ENCODE measurements around the gene SGO1.

Gene SGO1

GRCh38 chr3:20161714-20162113 lies 24.3 kb downstream of the SGO1 start:
- H3K9me3 ChIP-seq (replicated peaks in 1 of 11), result no peaks in the 10 kb centered on the region
- H4K20me1 ChIP-seq, result no peaks in the 10 kb centered on the region
- H3K27me3 ChIP-seq, result no peaks in the 10 kb centered on the region
- H3K27ac ChIP-seq, result peak overlapping the region in 1 of 11 experiments; percentile 67; a peak in 1 of 22 replicates
- H3K4me3 ChIP-seq, result no peak overlapping the region
- peak overlapping the region in 2 of 11 experiments; percentile 74 to 81; a peak in 1 of 22 replicates for H3K4me2 ChIP-seq
- H3K9ac ChIP-seq, result no peak overlapping the region
- H3K36me3 ChIP-seq, result peaks cover 0 to 98% (median 74%) of the 10 kb centered on the region in 11 experiments; a peak in 18 of 22 replicates
- H3K4me1 ChIP-seq, result peaks cover 15 to 28% (median 19%) of the 10 kb centered on the region in 10 experiments
- TF ChIP-seq Cebpa-rat (IDR thresholded peaks at IDR 0.05), result no peak

GRCh38 chr3:20160230-20160629 lies 25.8 kb downstream of the SGO1 start:
- Histone ChIP-seq H3K27ac (peak overlapping the region in 10 of 11 experiments; percentile 35 to 74 (median 54); a peak in 19 of 22 replicates), H4K20me1 (no peaks in the 10 kb centered on the region), H3K4me2 (peak overlapping the region; percentile 49 to 81 (median 67); a peak in 21 of 22 replicates), H3K36me3 (peaks cover 0 to 98% (median 72%) of the 10 kb centered on the region in 11 experiments; a peak in 20 of 22 replicates), H3K27me3 (no peaks in the 10 kb centered on the region), H3K9me3 (replicated peaks in 1 of 11) (no peaks in the 10 kb centered on the region), H3K4me1 (peaks cover 15 to 24% (median 19%) of the 10 kb centered on the region in 10 experiments), H3K9ac (peak overlapping the region in 5 of 11 experiments; percentile 1 to 37 (median 21); a peak in 5 of 22 replicates), H3K4me3 (peak overlapping the region in 1 of 10 experiments; percentile 7; a peak in 1 of 20 replicates)
- TF ChIP-seq Cebpa-rat (IDR thresholded peaks at IDR 0.05), result no peak

- no peaks in the 10 kb centered on the region for H4K20me1 ChIP-seq
- H3K9me3 ChIP-seq (replicated peaks in 1 of 11), result no peaks in the 10 kb centered on the region
- H3K27me3 ChIP-seq, result no peaks in the 10 kb centered on the region
- no peak overlapping the region for H3K27ac ChIP-seq
- peaks cover 2 to 7% (median 4%) of the 10 kb centered on the region in 10 experiments; a peak in 18 of 20 replicates for H3K4me1 ChIP-seq
- TF ChIP-seq Cebpa-rat (IDR thresholded peaks at IDR 0.05), result no peak
- peaks cover 11 to 92% (median 56%) of the 10 kb centered on the region in 11 experiments; a peak in 20 of 22 replicates for H3K36me3 ChIP-seq
- no peak overlapping the region for H3K9ac ChIP-seq
- H3K4me2 ChIP-seq, result no peak overlapping the region
- H3K4me3 ChIP-seq, result no peak overlapping the region
Observed at GRCh38 chr3:20154928-20155327, 31.1 kb downstream of the SGO1 start.

- no peaks in the 10 kb centered on the region for H3K4me1 ChIP-seq
- H4K20me1 ChIP-seq, result no peaks in the 10 kb centered on the region
- H3K4me3 ChIP-seq, result no peak overlapping the region
- H3K27ac ChIP-seq, result no peak overlapping the region
- no peak for TF ChIP-seq Cebpa-rat (IDR thresholded peaks at IDR 0.05)
- H3K36me3 ChIP-seq, result peaks cover 13 to 86% (median 50%) of the 10 kb centered on the region in 11 experiments; a peak in 19 of 22 replicates
- H3K4me2 ChIP-seq, result no peak overlapping the region
- no peaks in the 10 kb centered on the region for H3K27me3 ChIP-seq
- H3K9ac ChIP-seq, result no peak overlapping the region
- H3K9me3 ChIP-seq (replicated peaks in 1 of 11), result no peaks in the 10 kb centered on the region
Observed at GRCh38 chr3:20154078-20154477, 31.9 kb downstream of the SGO1 start.

- Histone ChIP-seq H4K20me1 (no peaks in the 10 kb centered on the region), H3K27ac (no peak overlapping the region), H3K4me3 (no peak overlapping the region), H3K27me3 (no peaks in the 10 kb centered on the region), H3K36me3 (peaks cover 8 to 53% (median 24%) of the 10 kb centered on the region in 11 experiments; a peak in 20 of 22 replicates), H3K4me1 (no peaks in the 10 kb centered on the region), H3K9ac (no peak overlapping the region), H3K4me2 (no peak overlapping the region), H3K9me3 (replicated peaks in 1 of 11) (no peaks in the 10 kb centered on the region; a peak in 1 of 22 replicates)
- no peak for TF ChIP-seq Cebpa-rat (IDR thresholded peaks at IDR 0.05)
Observed at GRCh38 chr3:20148466-20148865, 37.5 kb downstream of the SGO1 start.

- H3K4me1 ChIP-seq, result no peaks in the 10 kb centered on the region
- no peaks in the 10 kb centered on the region for H4K20me1 ChIP-seq
- TF ChIP-seq Cebpa-rat (IDR thresholded peaks at IDR 0.05), result no peak
- H3K27me3 ChIP-seq, result no peaks in the 10 kb centered on the region
- H3K9ac ChIP-seq, result no peak overlapping the region
- H3K4me3 ChIP-seq, result no peak overlapping the region
- H3K9me3 ChIP-seq (replicated peaks in 1 of 11), result no peaks in the 10 kb centered on the region; a peak in 1 of 22 replicates
- H3K36me3 ChIP-seq, result peaks cover 7 to 54% (median 26%) of the 10 kb centered on the region in 11 experiments; a peak in 20 of 22 replicates
- H3K4me2 ChIP-seq, result no peak overlapping the region
- H3K27ac ChIP-seq, result no peak overlapping the region
Observed at GRCh38 chr3:20147361-20147760, 38.6 kb downstream of the SGO1 start.

GRCh38 chr3:20146301-20146700 lies 39.7 kb downstream of the SGO1 start:
- Histone ChIP-seq H3K4me3 (no peak overlapping the region), H3K36me3 (peaks cover 7 to 53% (median 23%) of the 10 kb centered on the region in 11 experiments; a peak in 20 of 22 replicates), H3K27me3 (no peaks in the 10 kb centered on the region), H3K9me3 (replicated peaks in 1 of 11) (no peaks in the 10 kb centered on the region; a peak in 1 of 22 replicates), H3K27ac (no peak overlapping the region), H3K9ac (no peak overlapping the region), H4K20me1 (no peaks in the 10 kb centered on the region), H3K4me1 (no peaks in the 10 kb centered on the region), H3K4me2 (no peak overlapping the region)
- no peak for TF ChIP-seq Cebpa-rat (IDR thresholded peaks at IDR 0.05)

GRCh38 chr3:20145874-20146273 lies 40.1 kb downstream of the SGO1 start:
- H3K27ac ChIP-seq, result no peak overlapping the region
- no peak for TF ChIP-seq Cebpa-rat (IDR thresholded peaks at IDR 0.05)
- H3K27me3 ChIP-seq, result no peaks in the 10 kb centered on the region
- H3K4me2 ChIP-seq, result no peak overlapping the region
- H3K36me3 ChIP-seq, result peaks cover 6 to 53% (median 23%) of the 10 kb centered on the region in 11 experiments; a peak in 19 of 22 replicates
- H3K4me3 ChIP-seq, result no peak overlapping the region
- H3K4me1 ChIP-seq, result no peaks in the 10 kb centered on the region
- H3K9ac ChIP-seq, result no peak overlapping the region
- no peaks in the 10 kb centered on the region for H4K20me1 ChIP-seq
- no peaks in the 10 kb centered on the region; a peak in 1 of 22 replicates for H3K9me3 ChIP-seq (replicated peaks in 1 of 11)

GRCh38 chr3:20143519-20143918 lies 42.5 kb downstream of the SGO1 start:
- TF ChIP-seq Cebpa-rat (IDR thresholded peaks at IDR 0.05), result no peak
- Histone ChIP-seq H3K4me3 (no peak overlapping the region), H3K4me1 (no peaks in the 10 kb centered on the region), H3K27ac (no peak overlapping the region), H3K9ac (no peak overlapping the region), H4K20me1 (no peaks in the 10 kb centered on the region), H3K4me2 (no peak overlapping the region), H3K9me3 (replicated peaks in 1 of 11) (no peaks in the 10 kb centered on the region; a peak in 1 of 22 replicates), H3K27me3 (no peaks in the 10 kb centered on the region), H3K36me3 (peaks cover 6 to 49% (median 21%) of the 10 kb centered on the region in 11 experiments; a peak in 17 of 22 replicates)

- TF ChIP-seq Cebpa-rat (IDR thresholded peaks at IDR 0.05), result no peak
- Histone ChIP-seq H3K9ac (no peak overlapping the region), H3K36me3 (peaks cover 4 to 42% (median 17%) of the 10 kb centered on the region in 11 experiments; a peak in 14 of 22 replicates), H3K4me1 (no peaks in the 10 kb centered on the region), H3K4me2 (no peak overlapping the region), H3K27ac (no peak overlapping the region), H3K9me3 (replicated peaks in 1 of 11) (no peaks in the 10 kb centered on the region; a peak in 1 of 22 replicates), H4K20me1 (no peaks in the 10 kb centered on the region), H3K27me3 (no peaks in the 10 kb centered on the region), H3K4me3 (no peak overlapping the region)
Observed at GRCh38 chr3:20142517-20142916, 43.5 kb downstream of the SGO1 start.
